ENCODE data around the gene HOTAIR.

DNA sequence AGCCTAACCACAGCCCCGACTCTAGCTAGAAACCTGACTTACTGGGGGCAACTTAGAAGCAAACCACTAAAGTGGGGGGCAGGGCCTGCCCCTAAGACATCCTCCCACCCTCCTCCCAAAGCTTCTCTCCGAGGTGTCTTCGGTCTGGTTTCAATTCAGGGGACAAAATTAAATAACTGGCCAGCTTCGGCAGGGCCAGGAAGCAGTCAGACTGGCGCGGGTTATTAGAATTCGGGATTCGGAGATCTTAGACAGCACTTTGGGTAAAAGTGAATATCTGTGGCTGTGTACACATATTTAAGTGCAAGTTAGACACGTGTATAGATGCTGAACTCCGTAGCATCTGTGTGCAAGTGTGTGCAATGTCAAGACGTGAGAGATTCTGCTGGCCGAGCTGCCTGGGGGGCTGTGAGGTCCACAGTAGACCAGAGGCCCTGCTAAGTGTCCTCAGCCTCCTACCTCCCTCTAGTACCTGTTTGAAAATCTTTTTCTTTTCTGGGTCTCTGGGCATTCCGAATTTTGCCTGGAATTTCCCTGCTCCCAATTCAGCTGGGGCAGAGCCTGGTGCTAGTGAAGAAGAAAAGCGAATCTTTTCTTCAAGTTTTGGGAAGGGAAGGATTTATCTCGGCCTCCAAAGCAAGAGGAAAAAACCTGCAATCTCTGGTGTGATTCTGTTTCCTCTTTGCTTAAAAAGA, 6.2 kb upstream of the HOTAIR start:
- TF ChIP-seq EZH2 (IDR thresholded peaks at IDR 0.05; ENCODE audit: low read depth) (no peak), CTCF (conservative IDR thresholded peaks at IDR 0.05) (no peak)

Data from PC-9 (cell line).